Sigmoid colon (tissue), 4 donors: ENCODE data around the gene PRAC2.

ENCODE experiments used
- EP300 ChIP-seq, 4 donors: sonication (generic); formaldehyde crosslinking; IDR thresholded peaks; one replicate each; pipeline ENCODE4 v1.6.1; 2017; ENCODE audit warnings: antibody characterized with exemption in 4 of 4
- POLR2A ChIP-seq, 2 donors: fragments of 450-650 bp; IDR thresholded peaks; one replicate each; pipeline ENCODE4 v1.6.1; 2016; ENCODE audit warnings: antibody characterized with exemption in 2 of 2, mild to moderate bottlenecking in 2 of 2, moderate library complexity in 2 of 2
- POLR2AphosphoS5 ChIP-seq, 4 donors: sonication (generic); formaldehyde crosslinking; IDR thresholded peaks; one replicate each; pipeline ENCODE4 v1.6.1; 2017; ENCODE audit warnings: antibody characterized with exemption in 4 of 4
- TF ChIP-seq, protein P1 (sequence below), 4 experiments: fragments of 450-650 bp in 3 of 4; fragments of 200-600 bp in 1 of 4; IDR thresholded peaks; one replicate each; pipeline ENCODE4 v1.5.1; 2016 to 2019; ENCODE audit warnings: antibody characterized with exemption in 4 of 4, mild to moderate bottlenecking in 3 of 4, moderate library complexity in 2 of 4

DNA sequence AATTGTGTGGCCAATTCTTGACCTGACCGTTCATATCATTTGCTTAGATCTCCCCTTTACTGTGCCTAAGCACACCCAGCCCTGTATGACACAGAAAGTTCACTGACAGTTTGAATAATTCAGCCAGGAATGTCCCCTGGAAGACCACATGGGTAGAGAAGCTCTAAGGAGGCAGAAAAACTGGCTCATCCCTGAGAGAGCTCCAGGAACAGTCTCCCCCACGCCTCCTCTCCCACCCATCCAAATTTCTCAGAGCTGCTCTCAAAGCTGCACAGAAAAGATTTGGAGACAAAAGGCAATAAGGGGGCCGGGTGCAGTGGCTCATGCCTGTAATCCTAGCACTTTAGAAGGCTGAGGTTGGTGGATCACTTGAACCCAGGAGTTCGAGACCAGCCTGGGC lies 11.9 kb upstream of the PRAC2 start:
- TF ChIP-seq POLR2AphosphoS5 (IDR thresholded peaks at IDR 0.05) (no peak), POLR2A (IDR thresholded peaks at IDR 0.05) (no peak), EP300 (IDR thresholded peaks at IDR 0.05) (no peak)
- TF ChIP-seq, protein P1, sequence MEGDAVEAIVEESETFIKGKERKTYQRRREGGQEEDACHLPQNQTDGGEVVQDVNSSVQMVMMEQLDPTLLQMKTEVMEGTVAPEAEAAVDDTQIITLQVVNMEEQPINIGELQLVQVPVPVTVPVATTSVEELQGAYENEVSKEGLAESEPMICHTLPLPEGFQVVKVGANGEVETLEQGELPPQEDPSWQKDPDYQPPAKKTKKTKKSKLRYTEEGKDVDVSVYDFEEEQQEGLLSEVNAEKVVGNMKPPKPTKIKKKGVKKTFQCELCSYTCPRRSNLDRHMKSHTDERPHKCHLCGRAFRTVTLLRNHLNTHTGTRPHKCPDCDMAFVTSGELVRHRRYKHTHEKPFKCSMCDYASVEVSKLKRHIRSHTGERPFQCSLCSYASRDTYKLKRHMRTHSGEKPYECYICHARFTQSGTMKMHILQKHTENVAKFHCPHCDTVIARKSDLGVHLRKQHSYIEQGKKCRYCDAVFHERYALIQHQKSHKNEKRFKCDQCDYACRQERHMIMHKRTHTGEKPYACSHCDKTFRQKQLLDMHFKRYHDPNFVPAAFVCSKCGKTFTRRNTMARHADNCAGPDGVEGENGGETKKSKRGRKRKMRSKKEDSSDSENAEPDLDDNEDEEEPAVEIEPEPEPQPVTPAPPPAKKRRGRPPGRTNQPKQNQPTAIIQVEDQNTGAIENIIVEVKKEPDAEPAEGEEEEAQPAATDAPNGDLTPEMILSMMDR (IDR thresholded peaks at IDR 0.05): no peak
